ENCODE measurements around the gene HNRNPLL.
"Not testable (repeated sequence)": the region's sequence is repeated elsewhere in the genome, so short reads cannot be mapped to it uniquely, and the experiment has no call there.

HNRNPLL gene

DNA sequence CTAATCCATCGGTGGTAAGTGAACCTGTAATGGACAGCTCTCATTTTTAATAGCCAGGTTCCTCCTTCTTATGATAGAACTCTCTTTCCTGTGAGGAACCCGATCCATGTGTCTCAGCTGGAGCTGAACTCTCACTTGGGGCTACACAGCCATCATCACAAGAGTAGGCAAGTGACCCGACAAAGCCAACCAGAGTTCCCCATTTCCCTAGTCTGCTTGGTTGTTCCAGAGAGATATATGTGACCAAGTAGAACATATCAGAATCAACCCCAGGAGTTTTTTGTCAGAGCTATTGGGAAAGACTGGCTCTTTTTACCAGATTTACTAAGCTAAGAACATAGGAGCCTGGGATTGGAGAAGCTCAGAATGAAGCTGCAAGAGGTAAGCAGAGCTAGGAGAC is 14.6 kb upstream of the HNRNPLL start:
- no peak for TF ChIP-seq CTCF (conservative IDR thresholded peaks at IDR 0.05; ENCODE audit: low read length)
- no peak for DNase-seq (ENCODE audit: low read depth)
- no peak overlapping the region for H3K4me3 ChIP-seq (ENCODE audit: low read length)

DNA sequence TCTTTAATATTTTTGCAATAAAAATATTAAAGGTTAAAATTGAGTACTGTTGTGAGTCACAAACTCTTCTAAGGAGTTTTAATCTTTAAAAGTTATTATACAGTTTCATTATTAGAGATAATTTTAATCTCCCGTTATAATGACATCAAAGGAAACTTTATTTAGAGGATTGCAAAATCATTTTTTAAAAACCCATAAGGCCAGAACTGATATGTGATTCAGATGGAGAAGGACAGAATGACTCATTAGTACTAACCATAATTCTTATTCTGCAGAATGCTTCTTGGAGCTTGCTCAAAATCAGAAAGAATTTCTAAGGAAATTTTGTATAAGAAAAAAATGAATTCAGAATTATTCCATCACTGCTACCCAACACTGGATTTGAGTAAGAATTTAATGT is 12.5 kb upstream of the HNRNPLL start:
- peak; percentile 32 for DNase-seq (ENCODE audit: low read depth)
- no peak for TF ChIP-seq CTCF (conservative IDR thresholded peaks at IDR 0.05; ENCODE audit: low read length)
- no peak overlapping the region for H3K4me3 ChIP-seq (ENCODE audit: low read length)

- no peak for TF ChIP-seq CTCF (conservative IDR thresholded peaks at IDR 0.05; ENCODE audit: low read length)
- DNase-seq (ENCODE audit: low read depth) = no peak
- H3K4me3 ChIP-seq (ENCODE audit: low read length) = no peak overlapping the region
Measured at GRCh38 chr2:38613849-38614213, 11.1 kb upstream of the HNRNPLL start.

DNA sequence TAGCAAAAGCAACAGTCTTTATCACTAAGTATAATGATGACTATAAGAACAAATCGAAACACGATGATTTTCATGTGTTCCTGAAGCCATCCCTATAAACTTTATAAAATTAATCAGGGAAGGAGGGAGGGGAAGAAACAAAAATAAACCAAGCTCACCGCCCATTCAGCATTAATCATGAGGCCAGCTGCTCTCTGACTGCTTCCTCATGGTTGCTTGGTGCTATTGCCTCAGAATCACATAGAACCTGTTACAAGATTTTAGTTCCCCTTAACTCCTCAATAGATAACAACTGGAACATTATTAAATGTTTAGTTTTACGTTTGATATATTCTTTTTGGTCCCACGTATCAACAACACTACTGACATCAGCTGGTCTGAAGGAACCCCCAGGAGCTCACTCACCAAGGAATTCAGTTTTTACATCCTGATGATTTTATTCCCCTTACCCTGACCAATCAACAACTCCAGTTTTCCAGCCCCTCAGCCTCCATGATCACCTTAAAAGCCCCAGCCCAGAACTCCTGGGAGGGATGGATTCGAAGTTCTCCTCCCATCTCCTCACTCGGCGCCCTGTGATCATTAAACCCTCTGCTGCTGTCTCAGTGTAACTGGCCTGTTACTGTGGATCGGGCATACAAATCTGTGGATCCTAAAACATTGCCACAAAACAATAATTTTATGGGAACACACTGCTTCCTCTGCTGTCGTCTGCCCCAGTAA is 10.6 kb upstream of the HNRNPLL start:
- DNase-seq (ENCODE audit: low read depth) = peak; percentile 5
- no peak for TF ChIP-seq CTCF (conservative IDR thresholded peaks at IDR 0.05; ENCODE audit: low read length)
- H3K4me3 ChIP-seq (ENCODE audit: low read length) = no peak overlapping the region

- peak; percentile 28 for DNase-seq (ENCODE audit: low read depth)
- TF ChIP-seq CTCF (conservative IDR thresholded peaks at IDR 0.05; ENCODE audit: low read length) = no peak
Measured at GRCh38 chr2:38610851-38611801, 8.4 kb upstream of the HNRNPLL start.

GRCh38 chr2:38609246-38609645 is 6.5 kb upstream of the HNRNPLL start:
- not testable (repeated sequence) for DNase-seq (ENCODE audit: low read depth)

More at GRCh38 chr2:38610851-38611801, 8.4 kb upstream of the HNRNPLL start:
- no peak overlapping the region for H3K4me3 ChIP-seq (ENCODE audit: low read length)

DNA sequence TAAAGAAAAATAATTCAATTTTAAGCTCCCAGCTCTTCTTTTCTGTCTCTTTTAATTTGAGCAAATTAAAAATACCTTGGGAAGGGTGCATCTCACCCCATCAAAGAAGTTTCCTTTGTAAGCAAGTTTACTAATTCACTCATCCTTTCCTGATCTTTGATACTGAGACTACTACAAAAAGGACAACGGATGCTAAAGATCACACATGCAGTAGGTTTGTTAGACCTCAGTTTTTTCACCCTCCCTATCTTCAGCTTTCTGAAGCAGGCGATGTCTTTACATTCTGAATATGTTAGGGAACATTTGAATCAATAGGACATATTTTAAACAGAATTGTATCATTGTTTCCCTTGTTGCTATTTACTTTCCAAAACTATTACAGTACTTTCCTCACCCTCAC is 6.0 kb upstream of the HNRNPLL start:
- no peak for TF ChIP-seq CTCF (conservative IDR thresholded peaks at IDR 0.05; ENCODE audit: low read length)

More at GRCh38 chr2:38609246-38609645, 6.5 kb upstream of the HNRNPLL start:
- H3K4me3 ChIP-seq (ENCODE audit: low read length) = not testable (repeated sequence)

More for the DNA sequence above, 6.0 kb upstream of the HNRNPLL start:
- no peak for DNase-seq (ENCODE audit: low read depth)
- no peak overlapping the region for H3K4me3 ChIP-seq (ENCODE audit: low read length)

Measured in AG10803 (cell line).